Esophagus muscularis mucosa (tissue), 4 donors: ENCODE results near the gene ABCC4.

ENCODE experiments used
- CTCF ChIP-seq, 3 experiments: fragments of 200-600 bp in 2 of 3; fragments of 450-650 bp in 1 of 3; sonication (generic) in 2 of 3; IDR thresholded peaks; one replicate each; pipeline ENCODE4 v1.5.1; 2017 to 2019; ENCODE audit warnings: antibody characterized with exemption in 3 of 3, mild to moderate bottlenecking in 2 of 3, moderate library complexity in 1 of 3
- EP300 ChIP-seq: sonication (generic); formaldehyde crosslinking; IDR thresholded peaks from one replicate; pipeline ENCODE4 v1.6.1; 2017; ENCODE audit warnings: antibody characterized with exemption
- POLR2AphosphoS5 ChIP-seq, 2 donors: sonication (generic); formaldehyde crosslinking; IDR thresholded peaks; one replicate each; pipeline ENCODE4 v1.6.1; 2017; ENCODE audit warnings: antibody characterized with exemption in 2 of 2

GRCh38 chr13:95039415-95039814 is 261.8 kb downstream of the ABCC4 start:
- TF ChIP-seq CTCF (IDR thresholded peaks at IDR 0.05) = no peak
- no peak for TF ChIP-seq EP300
- TF ChIP-seq POLR2AphosphoS5 (IDR thresholded peaks at IDR 0.05) = no peak
